HCT116 (cell line): ENCODE data around the gene CHCHD4.

Source experiments
- CBX3 ChIP-seq: IDR thresholded peaks from 2 replicates; pipeline ENCODE4 v1.6.1; 2012; ENCODE audit warnings: low read depth
- EGR1 ChIP-seq: IDR thresholded peaks from 2 replicates; pipeline ENCODE4 v1.6.1; 2012; ENCODE audit warnings: low read depth
- EZH2phosphoT487 ChIP-seq: fragments of 200-600 bp; IDR thresholded peaks from 2 replicates; pipeline ENCODE4 v1.6.1; 2018; ENCODE audit warnings: antibody characterized with exemption, borderline replicate concordance
- POLR2A ChIP-seq: IDR thresholded peaks from 2 replicates; pipeline ENCODE4 v1.7.0; 2011; ENCODE audit warnings: borderline replicate concordance; ENCODE audit not compliant: insufficient read depth, insufficient read length; ENCODE audit errors: extremely low read depth
- POLR2AphosphoS5 ChIP-seq: IDR thresholded peaks from 2 replicates; pipeline ENCODE4 v1.6.1; 2011; ENCODE audit warnings: mild to moderate bottlenecking, low read depth, low read length, moderate library complexity
- SIN3A ChIP-seq: IDR thresholded peaks from 2 replicates; pipeline ENCODE4 v1.6.1; 2012; ENCODE audit warnings: low read depth
- SRF ChIP-seq: IDR thresholded peaks from 2 replicates; pipeline ENCODE4 v1.6.1; 2012; ENCODE audit warnings: low read depth
- ZFX ChIP-seq: fragments of 450-650 bp; IDR thresholded peaks from 2 replicates; pipeline ENCODE4 v1.6.1; 2017
- TF ChIP-seq, protein P1 (sequence below): IDR thresholded peaks from 2 replicates; pipeline ENCODE4 v1.6.1; 2012; ENCODE audit warnings: low read depth
- TF ChIP-seq, protein P2 (sequence below), 3 experiments: fragments of 200-600 bp in 1 of 3; sonication (generic) in 1 of 3; IDR thresholded peaks in 2 of 3; conservative IDR thresholded peaks in 1 of 3; 2 replicates each; pipeline ENCODE4 v1.5.1; 2012 to 2017; ENCODE audit warnings: low read depth in 2 of 3, low read length in 2 of 3, antibody characterized with exemption in 1 of 3, borderline replicate concordance in 1 of 3, control low read depth in 1 of 3, mild to moderate bottlenecking in 1 of 3, mixed read lengths in 1 of 3, mixed run types in 1 of 3, moderate library complexity in 1 of 3; ENCODE audit not compliant: insufficient read depth in 1 of 3
- TF ChIP-seq, protein P3 (sequence below): IDR thresholded peaks from 2 replicates; pipeline ENCODE4 v1.6.1; 2012

DNA sequence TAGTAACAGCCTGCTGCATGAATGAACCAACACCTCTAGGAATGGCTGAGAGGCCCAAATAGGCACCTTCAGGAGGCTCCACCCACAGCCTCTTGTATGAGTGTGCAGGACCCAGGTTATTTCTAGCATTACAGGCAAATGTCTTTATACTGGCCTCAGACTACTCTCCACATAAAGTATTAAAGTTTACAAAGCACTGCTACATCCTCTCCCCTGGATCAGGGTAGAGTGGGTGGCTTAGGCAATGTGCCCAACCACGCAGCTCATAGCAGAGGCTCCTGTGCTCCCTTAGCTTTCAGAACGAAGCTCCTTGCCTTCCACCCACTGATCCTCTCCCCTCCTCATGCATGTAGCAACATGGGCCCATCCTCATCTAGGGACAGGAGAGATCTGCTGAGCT lies 16.5 kb upstream of the CHCHD4 start:
- TF ChIP-seq CBX3 (no peak), SRF (no peak), POLR2A (no peak), EGR1 (no peak), ZFX (no peak), EZH2phosphoT487 (no peak), SIN3A (no peak), POLR2AphosphoS5 (no peak; the same call in 1 of the 2 replicates)
- TF ChIP-seq, protein P1, sequence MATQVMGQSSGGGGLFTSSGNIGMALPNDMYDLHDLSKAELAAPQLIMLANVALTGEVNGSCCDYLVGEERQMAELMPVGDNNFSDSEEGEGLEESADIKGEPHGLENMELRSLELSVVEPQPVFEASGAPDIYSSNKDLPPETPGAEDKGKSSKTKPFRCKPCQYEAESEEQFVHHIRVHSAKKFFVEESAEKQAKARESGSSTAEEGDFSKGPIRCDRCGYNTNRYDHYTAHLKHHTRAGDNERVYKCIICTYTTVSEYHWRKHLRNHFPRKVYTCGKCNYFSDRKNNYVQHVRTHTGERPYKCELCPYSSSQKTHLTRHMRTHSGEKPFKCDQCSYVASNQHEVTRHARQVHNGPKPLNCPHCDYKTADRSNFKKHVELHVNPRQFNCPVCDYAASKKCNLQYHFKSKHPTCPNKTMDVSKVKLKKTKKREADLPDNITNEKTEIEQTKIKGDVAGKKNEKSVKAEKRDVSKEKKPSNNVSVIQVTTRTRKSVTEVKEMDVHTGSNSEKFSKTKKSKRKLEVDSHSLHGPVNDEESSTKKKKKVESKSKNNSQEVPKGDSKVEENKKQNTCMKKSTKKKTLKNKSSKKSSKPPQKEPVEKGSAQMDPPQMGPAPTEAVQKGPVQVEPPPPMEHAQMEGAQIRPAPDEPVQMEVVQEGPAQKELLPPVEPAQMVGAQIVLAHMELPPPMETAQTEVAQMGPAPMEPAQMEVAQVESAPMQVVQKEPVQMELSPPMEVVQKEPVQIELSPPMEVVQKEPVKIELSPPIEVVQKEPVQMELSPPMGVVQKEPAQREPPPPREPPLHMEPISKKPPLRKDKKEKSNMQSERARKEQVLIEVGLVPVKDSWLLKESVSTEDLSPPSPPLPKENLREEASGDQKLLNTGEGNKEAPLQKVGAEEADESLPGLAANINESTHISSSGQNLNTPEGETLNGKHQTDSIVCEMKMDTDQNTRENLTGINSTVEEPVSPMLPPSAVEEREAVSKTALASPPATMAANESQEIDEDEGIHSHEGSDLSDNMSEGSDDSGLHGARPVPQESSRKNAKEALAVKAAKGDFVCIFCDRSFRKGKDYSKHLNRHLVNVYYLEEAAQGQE, result no peak
- TF ChIP-seq, protein P2, sequence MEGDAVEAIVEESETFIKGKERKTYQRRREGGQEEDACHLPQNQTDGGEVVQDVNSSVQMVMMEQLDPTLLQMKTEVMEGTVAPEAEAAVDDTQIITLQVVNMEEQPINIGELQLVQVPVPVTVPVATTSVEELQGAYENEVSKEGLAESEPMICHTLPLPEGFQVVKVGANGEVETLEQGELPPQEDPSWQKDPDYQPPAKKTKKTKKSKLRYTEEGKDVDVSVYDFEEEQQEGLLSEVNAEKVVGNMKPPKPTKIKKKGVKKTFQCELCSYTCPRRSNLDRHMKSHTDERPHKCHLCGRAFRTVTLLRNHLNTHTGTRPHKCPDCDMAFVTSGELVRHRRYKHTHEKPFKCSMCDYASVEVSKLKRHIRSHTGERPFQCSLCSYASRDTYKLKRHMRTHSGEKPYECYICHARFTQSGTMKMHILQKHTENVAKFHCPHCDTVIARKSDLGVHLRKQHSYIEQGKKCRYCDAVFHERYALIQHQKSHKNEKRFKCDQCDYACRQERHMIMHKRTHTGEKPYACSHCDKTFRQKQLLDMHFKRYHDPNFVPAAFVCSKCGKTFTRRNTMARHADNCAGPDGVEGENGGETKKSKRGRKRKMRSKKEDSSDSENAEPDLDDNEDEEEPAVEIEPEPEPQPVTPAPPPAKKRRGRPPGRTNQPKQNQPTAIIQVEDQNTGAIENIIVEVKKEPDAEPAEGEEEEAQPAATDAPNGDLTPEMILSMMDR (IDR thresholded peaks at IDR 0.05 in 2 of 3, conservative IDR thresholded peaks at IDR 0.05 in 1 of 3; ENCODE audit: borderline replicate concordance in 1 of 3, insufficient read depth in 1 of 3, low read depth in 2 of 3, low read length in 2 of 3), result no peak
- TF ChIP-seq, protein P3, sequence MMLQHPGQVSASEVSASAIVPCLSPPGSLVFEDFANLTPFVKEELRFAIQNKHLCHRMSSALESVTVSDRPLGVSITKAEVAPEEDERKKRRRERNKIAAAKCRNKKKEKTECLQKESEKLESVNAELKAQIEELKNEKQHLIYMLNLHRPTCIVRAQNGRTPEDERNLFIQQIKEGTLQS, result no peak
